Central memory CD4-positive, alpha-beta T cell (primary cell): ENCODE measurements around the gene FAM169A.
"Not testable (repeated sequence)": the region's sequence is repeated elsewhere in the genome, so short reads cannot be mapped to it uniquely, and the experiment has no call there.

Experiments used
- DNase-seq: peaks from one replicate; pipeline ENCODE4 v3.0.0; 2022

The FAM169A gene

DNA sequence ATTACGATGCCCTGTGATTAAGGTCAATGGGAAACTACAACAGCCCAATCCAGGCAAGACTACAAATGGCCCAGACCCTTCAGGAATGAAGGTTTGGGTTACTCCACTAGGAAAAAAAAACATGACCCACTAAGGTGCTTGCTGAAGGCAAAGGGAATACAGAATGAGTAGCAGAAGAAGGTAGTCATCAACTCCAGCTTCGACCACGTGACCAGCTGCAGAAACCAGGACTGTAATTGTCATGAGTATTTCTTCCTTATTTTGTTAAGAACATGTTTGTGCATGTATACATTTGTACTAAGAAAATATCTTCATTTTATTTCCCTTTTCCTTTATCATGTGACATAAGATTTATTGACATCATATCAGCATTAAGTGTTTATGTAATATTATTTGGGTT is 74.5 kb downstream of the FAM169A start:
- DNase-seq = not testable (repeated sequence)

DNA sequence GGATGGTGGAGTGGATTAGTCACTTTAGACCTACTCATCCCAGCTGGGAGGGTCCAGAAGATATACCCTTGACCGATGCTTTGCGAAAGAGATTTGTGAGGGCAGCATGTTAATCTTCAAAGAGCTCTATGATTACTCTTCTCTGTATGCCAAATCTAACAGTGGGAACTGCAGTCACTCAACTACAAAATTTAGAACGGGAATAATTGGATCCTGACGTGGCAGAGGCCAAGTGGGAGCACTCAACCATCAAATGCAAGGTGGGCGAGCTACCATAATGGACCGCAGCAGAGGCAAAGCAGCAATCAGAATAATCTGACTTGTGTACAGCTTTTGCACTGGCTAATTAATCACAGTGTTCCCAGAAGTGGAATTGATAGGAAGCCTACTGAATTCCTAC is 78.8 kb downstream of the FAM169A start:
- no peak for DNase-seq

DNA sequence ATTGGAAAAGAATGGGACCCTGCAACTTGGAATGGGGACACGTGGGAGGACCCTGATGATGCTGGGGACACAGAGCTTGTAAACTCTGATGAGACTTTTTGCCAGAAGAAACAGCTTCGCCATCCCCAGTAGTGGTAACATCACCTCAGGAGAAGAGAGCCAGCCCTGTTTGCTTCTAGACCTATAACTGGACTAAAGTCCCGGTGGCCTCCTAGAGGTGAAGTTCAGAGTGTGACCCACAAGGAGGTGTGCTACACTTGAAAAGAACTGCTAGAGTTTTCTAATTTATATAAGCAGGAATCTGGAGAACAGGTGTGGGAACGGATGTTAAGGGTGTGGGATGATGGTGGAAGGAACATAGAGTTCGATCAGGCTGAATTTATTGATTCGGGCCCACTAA is 79.3 kb downstream of the FAM169A start:
- no peak for DNase-seq

DNA sequence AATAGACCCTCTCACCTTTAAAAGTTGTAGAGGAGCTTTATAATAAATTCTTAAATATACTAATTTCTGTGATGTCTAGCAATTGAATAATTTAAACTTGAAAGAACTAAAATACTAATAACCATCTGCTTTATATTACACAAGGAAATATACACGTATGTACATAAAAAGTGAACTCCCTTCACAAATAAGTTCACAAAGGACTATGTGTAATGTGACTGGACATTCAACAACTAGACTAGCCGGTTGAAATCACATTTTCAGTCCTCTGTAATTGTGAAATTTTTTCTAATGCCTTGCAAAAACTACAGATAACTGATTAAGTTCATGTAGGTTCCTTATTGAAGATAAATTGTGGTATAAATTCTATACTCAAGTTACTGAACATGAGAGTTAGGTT is 87.6 kb downstream of the FAM169A start:
- DNase-seq = no peak

DNA sequence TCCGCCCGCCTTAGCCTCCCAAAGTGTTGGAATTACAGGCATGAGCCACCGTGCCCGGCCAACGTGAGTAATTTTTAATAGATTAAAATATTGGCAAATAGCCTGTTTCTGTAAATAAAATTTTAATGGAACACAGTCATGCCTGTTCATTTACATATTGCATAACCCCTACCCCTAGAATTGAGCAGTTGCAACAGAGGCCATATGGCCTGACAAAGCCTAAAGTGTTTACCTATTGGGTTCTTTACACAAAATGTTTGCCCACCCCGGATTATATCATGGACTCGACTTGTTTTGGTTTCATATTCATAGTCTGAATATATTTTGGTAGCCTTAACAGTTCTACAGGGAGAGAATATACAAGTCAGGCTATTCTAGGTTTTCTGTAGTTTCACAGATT is 93.8 kb downstream of the FAM169A start:
- DNase-seq = no peak

DNA sequence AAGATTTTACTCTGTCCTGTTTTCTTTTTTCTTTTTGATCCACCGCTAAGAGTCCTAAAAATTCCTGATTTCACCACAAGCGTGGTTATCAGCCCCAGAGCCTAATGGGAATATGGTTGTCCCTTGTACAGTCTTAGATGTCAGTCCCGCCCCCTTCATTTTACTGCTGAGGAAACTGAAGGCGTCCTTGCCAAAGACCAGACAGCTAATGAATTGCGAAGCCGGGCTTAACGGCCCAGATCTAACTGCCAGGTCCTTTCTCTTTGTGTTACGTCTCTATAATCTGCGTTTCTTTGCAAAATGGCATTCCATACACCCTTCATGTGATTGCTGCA is 98.6 kb downstream of the FAM169A start:
- no peak for DNase-seq

DNA sequence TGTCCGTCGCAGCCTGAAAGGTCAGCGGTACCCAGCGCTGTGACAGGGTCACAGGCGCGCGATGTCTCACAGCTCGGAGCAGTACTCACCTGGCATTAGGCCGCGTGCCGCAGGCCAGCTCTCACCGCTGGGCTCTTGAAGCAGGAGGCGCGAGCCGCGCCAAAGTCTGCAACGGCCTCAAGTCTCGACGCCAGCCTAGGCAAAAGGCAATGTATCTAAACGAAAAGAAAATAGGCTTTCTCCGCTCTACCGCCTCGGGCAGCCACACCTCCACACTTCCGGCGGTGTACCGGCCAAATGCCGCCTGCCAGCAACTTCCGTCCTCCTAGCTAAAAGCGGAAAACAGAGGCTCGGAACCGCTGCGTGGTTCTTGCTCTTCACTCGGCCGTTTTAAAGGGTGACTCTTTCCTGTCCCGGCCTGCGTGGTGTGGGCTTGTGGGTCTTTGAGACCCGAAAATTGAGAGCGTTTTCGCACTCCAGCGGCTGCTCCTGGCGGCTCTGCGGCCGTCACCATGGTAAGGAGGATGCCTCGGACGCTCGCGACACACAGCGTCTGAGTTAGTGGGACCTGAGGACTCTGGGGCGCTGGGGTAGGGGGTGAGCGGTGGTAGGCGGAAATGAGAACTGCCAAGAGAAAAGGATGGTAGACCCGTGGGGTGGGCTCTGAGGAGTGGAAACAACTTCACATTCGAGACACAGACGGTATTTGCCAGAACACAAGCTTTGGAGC is 99.2 kb downstream of the FAM169A start, which contains the start of the genes GFM2 and NSA2:
GFM2 (minus strand) TSS at position 269 of the 730 bp plus-strand sequence. CDS start 3,375 bp downstream, outside the sequence.
NSA2 (plus strand) TSS at position 401 of the 730 bp plus-strand sequence; CDS start at position 513, 112 bp downstream.
- DNase-seq = peak; percentile 90

DNA sequence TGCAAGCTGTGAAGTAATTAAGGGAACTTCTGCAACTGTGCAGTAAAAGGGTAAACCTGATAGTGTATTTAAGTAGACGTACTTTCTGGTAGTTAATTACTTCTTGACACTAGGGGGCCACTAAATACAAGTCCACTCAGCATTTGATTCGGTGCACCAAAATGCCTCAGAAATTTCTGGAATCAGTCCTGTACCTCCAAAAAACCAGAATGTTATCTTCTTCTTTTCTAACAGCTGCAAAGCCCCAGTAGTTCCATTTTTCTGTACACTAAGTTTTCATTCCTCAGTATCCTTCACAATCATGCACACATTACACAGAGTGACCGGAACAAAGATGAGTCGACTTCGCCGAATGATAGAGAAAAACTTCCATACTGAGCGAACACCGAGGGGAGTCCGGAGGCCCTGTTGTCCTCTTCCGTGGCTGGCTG is 99.8 kb downstream of the FAM169A start:
- peak; percentile 53 for DNase-seq

DNA sequence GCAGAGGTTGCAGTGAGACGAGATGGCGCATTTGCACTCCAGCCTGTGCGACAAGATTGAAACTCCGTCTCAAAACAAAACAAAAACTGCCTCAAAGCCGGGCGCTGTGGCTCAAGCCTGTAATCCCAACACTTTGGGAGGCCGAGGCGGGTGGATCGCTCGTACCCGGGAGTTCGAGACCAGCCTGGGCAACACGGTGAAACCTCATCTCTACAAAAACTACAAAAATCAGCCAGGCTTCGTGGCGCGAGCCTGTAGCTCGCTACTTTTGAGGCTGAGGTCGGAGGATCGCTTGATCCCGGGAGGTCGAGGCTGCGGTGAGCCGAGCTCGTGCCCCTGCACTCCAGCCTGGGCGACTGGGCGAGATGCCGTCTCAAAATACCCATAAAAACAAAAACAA is 100.3 kb downstream of the FAM169A start:
- DNase-seq = no peak

DNA sequence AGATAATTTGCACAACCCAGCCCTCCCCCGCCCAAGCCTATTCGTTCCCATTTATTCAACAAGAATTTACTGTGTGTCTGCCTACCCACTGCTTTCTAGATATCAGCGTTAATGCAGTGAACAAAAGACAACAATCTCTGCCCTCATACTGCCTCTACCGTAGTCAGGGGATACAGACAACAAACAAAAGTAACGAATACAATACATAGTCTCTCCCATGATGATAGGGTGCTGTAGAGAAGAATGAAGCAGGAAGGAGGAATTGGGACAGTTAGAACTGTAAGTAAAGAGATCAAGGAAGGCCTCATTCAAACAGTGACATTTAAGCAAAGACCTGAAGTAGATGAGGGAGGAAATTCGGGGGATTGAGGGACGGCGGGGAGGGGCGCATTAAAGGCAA is 101.0 kb downstream of the FAM169A start:
- DNase-seq = no peak

DNA sequence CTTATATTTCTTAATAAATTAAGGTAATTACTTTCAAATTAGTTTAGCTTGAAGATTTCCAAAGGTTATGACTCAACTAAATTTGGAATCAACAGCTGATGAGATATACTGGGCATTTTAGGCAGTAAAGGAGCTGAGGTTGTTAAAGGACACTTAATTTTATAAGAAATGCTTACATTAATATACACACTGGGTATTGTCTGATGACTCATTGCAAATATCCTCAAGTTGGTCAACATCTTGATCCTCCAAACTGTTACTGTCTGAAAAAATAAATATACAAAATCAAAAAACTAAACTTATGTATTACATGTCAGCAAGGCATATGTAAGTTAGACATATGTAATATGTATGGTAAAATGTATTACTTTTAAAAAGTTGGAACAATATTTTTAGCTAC is 102.7 kb downstream of the FAM169A start:
- DNase-seq = no peak

DNA sequence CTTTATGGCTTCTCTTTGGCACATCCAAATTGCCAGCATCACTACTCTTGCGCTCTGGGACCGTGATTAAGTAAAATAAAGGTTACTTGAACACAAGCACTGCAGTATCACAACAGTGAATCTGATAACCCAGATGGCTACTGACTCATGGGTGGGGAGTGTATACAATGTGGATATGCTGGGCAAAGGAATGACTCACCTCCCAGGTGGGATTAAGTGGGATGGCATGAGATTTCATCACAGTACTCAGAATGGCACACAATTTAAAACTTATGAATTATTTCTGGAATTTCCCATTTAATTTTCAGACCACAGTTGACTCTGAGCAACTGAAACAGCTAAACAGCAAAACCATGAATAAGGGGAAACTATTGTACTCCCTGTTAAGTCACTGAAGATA is 103.6 kb downstream of the FAM169A start:
- DNase-seq = no peak

DNA sequence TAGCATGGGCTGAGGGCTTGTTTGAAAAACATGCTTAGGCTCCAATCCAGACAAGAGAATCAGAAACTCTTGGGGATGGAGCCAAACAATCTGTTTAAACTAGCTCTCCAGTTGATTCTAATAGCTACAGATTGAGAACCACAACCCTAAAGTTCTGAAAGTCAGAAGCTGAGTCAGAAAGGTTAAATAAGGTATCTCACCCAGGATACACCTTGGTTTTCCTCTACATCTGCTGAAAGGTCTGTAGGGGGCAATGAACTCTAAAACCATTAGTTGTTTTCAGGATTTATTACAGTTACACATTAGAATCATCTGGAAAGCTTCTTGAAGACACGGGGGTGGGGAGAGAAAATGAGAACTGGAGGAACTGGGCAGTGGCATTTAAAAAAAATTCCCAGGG is 104.9 kb downstream of the FAM169A start:
- no peak for DNase-seq

DNA sequence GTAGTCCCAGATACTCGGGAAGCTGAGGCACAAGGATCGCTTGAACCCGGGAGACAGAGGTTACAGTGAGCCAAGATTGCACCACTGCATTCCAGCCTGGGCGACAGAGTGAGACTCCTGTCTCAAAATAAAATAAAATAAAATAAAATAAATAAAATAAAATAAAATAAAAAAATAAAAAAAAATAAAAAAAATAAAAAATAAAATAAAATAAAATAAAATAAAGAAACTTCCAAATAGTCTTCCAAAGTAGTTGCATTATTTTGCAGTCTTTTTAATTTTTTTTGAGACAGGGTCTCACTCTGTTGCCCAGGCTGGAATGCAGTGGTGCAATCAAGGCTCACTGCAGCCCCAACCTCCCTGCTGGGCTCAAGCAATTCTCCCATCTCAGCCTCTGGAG is 117.4 kb downstream of the FAM169A start:
- DNase-seq = not testable (repeated sequence)

DNA sequence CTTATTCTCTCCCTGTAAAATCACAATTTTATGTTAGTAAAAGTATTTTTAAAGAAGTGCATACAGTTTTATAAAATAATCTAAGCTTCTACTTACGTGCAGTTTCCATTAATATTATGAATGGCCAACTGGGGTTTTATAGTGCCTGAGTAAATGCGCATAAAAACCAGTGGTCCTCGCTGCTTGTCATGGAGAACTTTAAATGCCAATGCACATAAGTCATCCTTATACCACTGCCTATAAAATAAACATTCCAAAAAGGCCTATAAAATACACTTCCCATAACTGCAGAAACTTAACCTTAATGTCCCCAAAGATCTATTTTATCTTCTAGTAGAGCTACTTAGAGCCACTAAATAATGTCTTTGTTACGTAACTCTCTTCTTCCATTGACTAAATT is 127.8 kb downstream of the FAM169A start:
- no peak for DNase-seq

DNA sequence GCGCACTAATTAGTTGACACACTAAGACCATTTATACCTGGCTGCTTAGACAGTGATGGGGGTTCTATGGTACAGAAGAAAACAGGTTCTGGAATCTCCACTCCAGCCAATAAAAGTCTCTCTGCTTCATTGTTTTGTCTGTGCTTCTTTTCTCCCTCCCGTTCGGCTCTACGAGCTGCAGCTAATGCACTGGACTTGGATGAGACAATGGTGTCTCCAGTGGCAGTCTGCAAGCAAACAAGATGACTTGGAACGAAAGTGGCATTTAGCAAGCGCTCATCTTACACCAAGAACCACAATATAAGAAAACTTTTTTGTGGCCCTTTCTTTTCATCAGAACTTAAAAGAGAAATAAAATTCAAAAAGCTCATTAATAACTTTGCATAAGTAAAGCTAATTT is 129.4 kb downstream of the FAM169A start:
- no peak for DNase-seq
